LNCaP clone FGC (cell line): Measurements from ENCODE around the gene AGBL4.
"Not testable (repeated sequence)": the region's sequence is repeated elsewhere in the genome, so short reads cannot be mapped to it uniquely, and the experiment has no call there.

Experiments
- DNase-seq: peaks from one replicate; pipeline ENCODE4 v3.0.0-alpha.2; 2011; ENCODE audit warnings: low read depth
- H3K4me3 ChIP-seq: 2 replicates; pipeline ENCODE4 v1.5.1; 2011; ENCODE audit warnings: mild to moderate bottlenecking, low read depth, low read length, control low read depth
- CTCF ChIP-seq: IDR thresholded peaks from 2 replicates; pipeline ENCODE4 v1.5.1; 2012; ENCODE audit warnings: mild to moderate bottlenecking; ENCODE audit not compliant: control insufficient read depth, insufficient read depth; ENCODE audit errors: extremely low read depth

Gene AGBL4

GRCh38 chr1:49331066-49331852 lies 692.5 kb downstream of the AGBL4 start:
- TF ChIP-seq CTCF: no peak
- DNase-seq: no peak
- no peak overlapping the region for H3K4me3 ChIP-seq

GRCh38 chr1:49323925-49324540 lies 699.7 kb downstream of the AGBL4 start:
- H3K4me3 ChIP-seq: no peak overlapping the region
- DNase-seq: no peak
- TF ChIP-seq CTCF: no peak

DNA sequence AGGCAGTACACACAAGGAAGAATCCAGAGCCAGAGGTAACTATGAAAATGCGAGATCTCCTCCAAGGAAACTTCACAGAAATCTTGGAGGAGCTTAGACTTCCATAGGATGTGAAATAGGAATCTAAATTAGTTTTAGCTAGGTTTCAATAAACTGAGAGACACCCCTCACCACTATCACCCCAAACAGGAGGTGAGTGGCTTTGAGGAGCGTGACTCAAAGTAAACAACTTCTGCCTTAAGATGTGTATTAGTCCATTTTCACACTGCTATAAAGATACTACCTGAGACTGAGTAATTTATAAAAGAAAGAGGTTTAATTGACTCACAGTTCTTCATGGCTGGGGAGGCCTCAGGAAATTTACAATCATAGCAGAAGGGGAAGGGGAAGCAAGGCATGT lies 703.3 kb downstream of the AGBL4 start:
- H3K4me3 ChIP-seq, DNase-seq: not testable (repeated sequence)

DNA sequence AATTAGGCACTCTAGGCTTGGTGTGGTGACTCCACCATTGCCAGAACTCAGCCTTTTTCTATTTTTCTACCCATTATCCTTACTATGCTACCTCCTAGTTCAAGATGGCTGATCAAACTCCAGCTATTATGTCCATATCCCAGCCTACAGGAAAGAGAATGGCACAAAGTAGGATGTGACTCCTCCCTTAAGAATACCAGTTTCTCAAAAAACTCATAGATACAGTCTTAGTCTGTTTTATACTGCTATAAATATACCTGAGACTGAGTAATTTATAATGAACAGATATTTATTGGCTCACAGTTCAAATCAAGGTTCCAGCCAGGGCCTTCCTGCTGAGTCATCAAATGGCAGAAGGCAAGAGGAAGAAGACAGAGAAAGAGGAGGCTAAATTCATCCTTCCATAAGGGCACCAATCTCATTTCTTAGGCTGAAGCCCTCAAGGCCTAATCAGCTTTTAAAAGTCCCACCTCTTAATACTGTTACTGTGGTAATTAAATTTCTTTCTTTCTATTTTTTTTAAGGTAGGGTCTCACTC lies 704.3 kb downstream of the AGBL4 start:
- no peak for TF ChIP-seq CTCF
- DNase-seq: no peak
- no peak overlapping the region for H3K4me3 ChIP-seq

- no peak for DNase-seq
- no peak overlapping the region for H3K4me3 ChIP-seq
These were observed 705.5 kb downstream of the AGBL4 start for GRCh38 chr1:49318218-49318617.

DNA sequence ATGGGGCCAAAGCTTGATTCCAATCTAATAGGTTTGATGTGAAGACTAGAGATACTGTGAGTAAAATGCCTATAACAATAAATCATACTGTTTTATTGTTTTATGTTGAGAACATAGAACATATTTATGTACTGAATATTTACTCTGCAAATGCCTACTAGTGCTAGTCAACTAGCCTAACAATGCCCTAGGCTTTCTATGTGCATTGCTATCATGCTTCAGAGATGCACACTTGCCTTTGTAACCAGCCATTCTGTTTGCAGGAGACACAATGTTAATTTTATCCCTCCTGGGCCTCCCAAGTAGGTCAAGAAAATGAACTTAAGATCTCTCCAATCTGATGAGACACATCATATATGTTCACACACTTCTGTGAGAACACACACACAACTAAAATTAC lies 716.3 kb downstream of the AGBL4 start:
- no peak for DNase-seq
- TF ChIP-seq CTCF: no peak
- H3K4me3 ChIP-seq: no peak overlapping the region

More at GRCh38 chr1:49318218-49318617, 705.5 kb downstream of the AGBL4 start:
- TF ChIP-seq CTCF: no peak

DNA sequence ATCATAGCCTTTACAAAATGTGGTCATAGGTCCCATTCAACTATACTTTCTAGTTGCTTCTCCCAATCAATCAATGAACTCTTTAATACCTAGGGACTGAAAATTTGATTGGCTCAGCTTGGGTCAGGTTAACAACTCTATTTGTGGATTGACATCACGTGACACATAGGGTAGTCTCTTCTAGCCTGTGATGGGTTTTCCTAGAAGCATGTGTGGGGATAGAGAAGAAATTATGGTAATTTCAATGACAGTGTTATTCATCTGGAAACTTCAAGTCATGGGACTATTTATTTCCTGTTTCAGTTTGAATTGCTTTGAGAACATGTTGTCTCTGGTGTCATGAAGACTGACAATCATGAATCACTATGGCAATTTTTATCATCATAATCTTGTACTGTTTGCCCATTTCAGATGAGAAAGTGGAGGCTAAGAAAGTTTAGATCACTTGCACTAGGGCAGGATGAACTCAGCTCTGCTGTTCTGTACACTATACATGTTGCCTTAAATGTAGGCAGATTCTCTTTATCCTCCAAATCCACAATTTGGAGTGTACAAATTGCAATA lies 717.2 kb downstream of the AGBL4 start:
- DNase-seq: no peak
- no peak for TF ChIP-seq CTCF
- H3K4me3 ChIP-seq: no peak overlapping the region

DNA sequence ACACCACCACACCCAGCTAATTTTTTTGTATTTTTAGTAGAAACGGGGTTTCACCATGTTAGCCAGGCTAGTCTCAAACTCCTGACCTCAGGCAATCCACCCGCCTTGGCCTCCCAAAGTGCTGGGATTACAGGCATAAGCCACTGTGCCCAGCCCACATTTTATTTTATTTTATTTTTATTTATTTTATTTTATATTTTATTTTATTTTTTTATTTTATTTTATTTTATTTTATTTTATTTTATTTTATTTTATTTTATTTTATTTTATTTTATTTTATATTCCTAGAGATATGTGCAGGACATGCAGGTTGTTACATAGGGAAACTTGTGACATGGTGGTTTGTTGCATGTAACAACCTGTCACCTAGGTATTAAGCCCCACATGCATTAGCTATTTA lies 721.4 kb downstream of the AGBL4 start:
- DNase-seq, H3K4me3 ChIP-seq: not testable (repeated sequence)
